ENCODE results near the gene ZP1. TPM values are rescaled to one million over a fixed set of nuclear protein-coding genes. Genes with fewer than 3 reads are reported as not detected.

Gene ZP1
- total and polyA plus RNA-seq, 2 of the 4 experiments (the other 2 are of a cell fraction), result 0.18 to 1.6 TPM

GRCh38 chr11:60895687-60896086 lies 28.3 kb downstream of the ZP1 start:
- in situ Hi-C loops (cut with MboI; ENCODE audit: low sequenced_read_pairs), result loop anchor here (5.0 kb wide), 1 partner anchor 118 kb away; no protein-coding TSS in a partner anchor

More at GRCh38 chr11:60895687-60896086, 28.3 kb downstream of the ZP1 start:
- H2BK15ac ChIP-seq (ENCODE audit: low read depth, low read length), result no peak overlapping the region
- peaks cover 2 to 3% of the 10 kb centered on the region in 2 experiments; a peak in 3 of 4 replicates for H3K79me1 ChIP-seq (ENCODE audit: low read depth in 1 of 2, low read length in 2 of 2)
- H2BK5ac ChIP-seq (ENCODE audit: low read depth, low read length, poor library complexity, severe bottlenecking), result no peak overlapping the region
- H3K23ac ChIP-seq (ENCODE audit: low read depth, low read length), result no peak overlapping the region
- H3K4me1 ChIP-seq (ENCODE audit: control insufficient read depth, insufficient read depth, low read length), result no peaks in the 10 kb centered on the region
- no peak overlapping the region for H2AK9ac ChIP-seq (replicated peaks; ENCODE audit: low read depth, low read length, poor library complexity)
- H3K36me3 ChIP-seq (ENCODE audit: control insufficient read depth, insufficient read depth, low read length), result peaks cover 40% of the 10 kb centered on the region
- dilution Hi-C loops (cut with HindIII; ENCODE audit: low sequenced_read_pairs, unreplicated experiment), result no loop called here
- H3K4me3 ChIP-seq (ENCODE audit: insufficient read depth, low read depth, low read length), result no peak overlapping the region
- no peaks in the 10 kb centered on the region for H3K9me1 ChIP-seq (ENCODE audit: insufficient read depth, low read length)
- H2BK120ac ChIP-seq (ENCODE audit: low read depth, low read length), result no peak overlapping the region
- no peak overlapping the region for H3K27ac ChIP-seq (ENCODE audit: insufficient read depth, low read length)
- no peak overlapping the region for H2BK20ac ChIP-seq (ENCODE audit: low read depth, low read length)
- H3K14ac ChIP-seq (replicated peaks; ENCODE audit: low read depth, low read length), result no peak overlapping the region
- H3K4me2 ChIP-seq (ENCODE audit: low read depth, low read length), result no peak overlapping the region
- no peak overlapping the region for H3K4ac ChIP-seq (ENCODE audit: low read depth, low read length)
- no peak overlapping the region for H4K91ac ChIP-seq (ENCODE audit: insufficient read depth, low read depth, low read length)
- no peaks in the 10 kb centered on the region for H3K9me3 ChIP-seq (ENCODE audit: control insufficient read depth, insufficient read depth, low read length)
- intact Hi-C loops (cut with micrococcal nuclease), result no loop called here
- no peaks in the 10 kb centered on the region for H3K27me3 ChIP-seq (ENCODE audit: control insufficient read depth, insufficient read depth, low read length)
- ATAC-seq (ENCODE audit: low read depth) (no peak), DNase-seq (no peak)
- TF ChIP-seq NFE2L2 (IDR thresholded peaks at IDR 0.05; ENCODE audit: low read depth, low read length) (no peak), RFX5 (IDR thresholded peaks at IDR 0.05; ENCODE audit: low read depth, low read length) (no peak), RCOR1 (IDR thresholded peaks at IDR 0.05; ENCODE audit: insufficient replicate concordance, low read length) (no peak), CHD1 (IDR thresholded peaks at IDR 0.05; ENCODE audit: low read depth, low read length) (no peak), USF2 (IDR thresholded peaks at IDR 0.05; ENCODE audit: low read depth, low read length) (no peak), MXI1 (IDR thresholded peaks at IDR 0.05; ENCODE audit: borderline replicate concordance, low read depth, low read length) (no peak), MAZ (IDR thresholded peaks at IDR 0.05; ENCODE audit: borderline replicate concordance, low read depth, low read length) (no peak), CTCF (conservative IDR thresholded peaks at IDR 0.05; ENCODE audit: low read depth, low read length) (no peak), MAFK (IDR thresholded peaks at IDR 0.05; ENCODE audit: low read depth, low read length) (no peak), POLR2A (IDR thresholded peaks at IDR 0.05; ENCODE audit: low read depth, low read length) (no peak), RAD21 (IDR thresholded peaks at IDR 0.05; ENCODE audit: low read length) (no peak), FOS (IDR thresholded peaks at IDR 0.05; ENCODE audit: low read depth, low read length) (no peak), CEBPB (IDR thresholded peaks at IDR 0.05; ENCODE audit: low read depth, low read length) (no peak), BHLHE40 (IDR thresholded peaks at IDR 0.05; ENCODE audit: low read depth, low read length) (no peak), ELK1 (IDR thresholded peaks at IDR 0.05; ENCODE audit: borderline replicate concordance, low read depth, low read length) (no peak), SMC3 (IDR thresholded peaks at IDR 0.05; ENCODE audit: low read depth, low read length) (no peak)
- no peak overlapping the region for H3K18ac ChIP-seq (ENCODE audit: low read depth, low read length)
- no peak overlapping the region for H2AK5ac ChIP-seq (ENCODE audit: low read depth, low read length)
- H4K8ac ChIP-seq (ENCODE audit: low read depth in 2 of 2, low read length in 2 of 2), result no peak overlapping the region
- H4K20me1 ChIP-seq (ENCODE audit: insufficient read depth, low read length), result no peaks in the 10 kb centered on the region
- ChIA-PET POLR2A (ENCODE audit: unreplicated experiment) (no interaction called here), CTCF (interaction anchor here (2.0 kb wide), 1 partner anchor 8 kb away, joined by 6 read pairs; no protein-coding TSS in a partner anchor)
- H2AFZ ChIP-seq (replicated peaks; ENCODE audit: low read length, poor library complexity), result no peak overlapping the region
- no peak overlapping the region for H3K9ac ChIP-seq (ENCODE audit: low read depth, low read length)
- no TSS peak for BruUV-seq (replicated peaks)
- no peak overlapping the region for H3K56ac ChIP-seq (ENCODE audit: extremely low read depth, insufficient read depth, low read length)
- no peak overlapping the region for H4K5ac ChIP-seq (ENCODE audit: low read depth, low read length)
- WGBS, 2 experiments (ENCODE audit: extremely low coverage in 2 of 2, insufficient read length in 1 of 2), result no CpG with 5 or more reads among the region's 5 CpGs
